ENCODE data around the gene TCEANC. TPM values are rescaled to one million over a fixed set of nuclear protein-coding genes. Genes with fewer than 3 reads are reported as not detected.

TCEANC gene
- total RNA-seq, 1 experiment from 2014 or later = 0.81 TPM

- in situ Hi-C loops (cut with HindIII; ENCODE audit: low sequenced_read_pairs) = no loop called here
- peak; percentile 70 for DNase-seq (ENCODE audit: low spot score)
Measured at GRCh38 chrX:13688958-13689740, 36.2 kb downstream of the TCEANC start, which contains the start of gene RAB9A. Gene RAB9A (plus strand): TSS chrX:13689128. CDS start chrX:13708747, 19,619 bp downstream.

- in situ Hi-C loops (cut with HindIII; ENCODE audit: low sequenced_read_pairs) = no loop called here
- DNase-seq (ENCODE audit: low spot score) = no peak
Measured at GRCh38 chrX:13689741-13690211, 36.8 kb downstream of the TCEANC start.

GRCh38 chrX:13690836-13691235, 37.9 kb downstream of the TCEANC start:
- no peak for DNase-seq (ENCODE audit: low spot score)
- in situ Hi-C loops (cut with HindIII; ENCODE audit: low sequenced_read_pairs) = no loop called here

GRCh38 chrX:13691841-13692371, 39.0 kb downstream of the TCEANC start:
- in situ Hi-C loops (cut with HindIII; ENCODE audit: low sequenced_read_pairs) = no loop called here
- no peak for DNase-seq (ENCODE audit: low spot score)

GRCh38 chrX:13692771-13693231, 39.9 kb downstream of the TCEANC start:
- in situ Hi-C loops (cut with HindIII; ENCODE audit: low sequenced_read_pairs) = no loop called here
- peak; percentile 11 for DNase-seq (ENCODE audit: low spot score)

GRCh38 chrX:13693341-13693961, 40.5 kb downstream of the TCEANC start:
- in situ Hi-C loops (cut with HindIII; ENCODE audit: low sequenced_read_pairs) = no loop called here
- peak; percentile 16 for DNase-seq (ENCODE audit: low spot score)

GRCh38 chrX:13694359-13694758, 41.4 kb downstream of the TCEANC start:
- in situ Hi-C loops (cut with HindIII; ENCODE audit: low sequenced_read_pairs) = no loop called here
- DNase-seq (ENCODE audit: low spot score) = no peak

- DNase-seq (ENCODE audit: low spot score) = no peak
Measured at GRCh38 chrX:13694983-13695382, 42.0 kb downstream of the TCEANC start.

GRCh38 chrX:13695601-13696115, 42.7 kb downstream of the TCEANC start:
- in situ Hi-C loops (cut with HindIII; ENCODE audit: low sequenced_read_pairs) = no loop called here
- DNase-seq (ENCODE audit: low spot score) = no peak

More at GRCh38 chrX:13694983-13695382, 42.0 kb downstream of the TCEANC start:
- in situ Hi-C loops (cut with HindIII; ENCODE audit: low sequenced_read_pairs) = no loop called here

- DNase-seq (ENCODE audit: low spot score) = no peak
- in situ Hi-C loops (cut with HindIII; ENCODE audit: low sequenced_read_pairs) = no loop called here
Measured at GRCh38 chrX:13697455-13697854, 44.5 kb downstream of the TCEANC start.

GRCh38 chrX:13697976-13698375, 45.0 kb downstream of the TCEANC start:
- DNase-seq (ENCODE audit: low spot score) = no peak
- in situ Hi-C loops (cut with HindIII; ENCODE audit: low sequenced_read_pairs) = no loop called here

GRCh38 chrX:13698432-13698831, 45.5 kb downstream of the TCEANC start:
- in situ Hi-C loops (cut with HindIII; ENCODE audit: low sequenced_read_pairs) = no loop called here
- DNase-seq (ENCODE audit: low spot score) = no peak

- in situ Hi-C loops (cut with HindIII; ENCODE audit: low sequenced_read_pairs) = no loop called here
- no peak for DNase-seq (ENCODE audit: low spot score)
Measured at GRCh38 chrX:13699183-13699826, 46.4 kb downstream of the TCEANC start.

GRCh38 chrX:13700380-13700779, 47.4 kb downstream of the TCEANC start:
- in situ Hi-C loops (cut with HindIII; ENCODE audit: low sequenced_read_pairs) = no loop called here
- no peak for DNase-seq (ENCODE audit: low spot score)

- in situ Hi-C loops (cut with HindIII; ENCODE audit: low sequenced_read_pairs) = no loop called here
- no peak for DNase-seq (ENCODE audit: low spot score)
Measured at GRCh38 chrX:13702111-13702789, 49.3 kb downstream of the TCEANC start.

- in situ Hi-C loops (cut with HindIII; ENCODE audit: low sequenced_read_pairs) = no loop called here
- no peak for DNase-seq (ENCODE audit: low spot score)
Measured at GRCh38 chrX:13703135-13703534, 50.2 kb downstream of the TCEANC start.

GRCh38 chrX:13703589-13703988, 50.6 kb downstream of the TCEANC start:
- in situ Hi-C loops (cut with HindIII; ENCODE audit: low sequenced_read_pairs) = no loop called here
- DNase-seq (ENCODE audit: low spot score) = no peak

GRCh38 chrX:13711141-13711540, 58.2 kb downstream of the TCEANC start:
- in situ Hi-C loops (cut with HindIII; ENCODE audit: low sequenced_read_pairs) = no loop called here

More at GRCh38 chrX:13711141-13711540, 58.2 kb downstream of the TCEANC start:
- no peak for DNase-seq (ENCODE audit: low spot score)
